ENCODE data around the gene PEX14.

GRCh38 chr1:10597492-10598388 lies 123.0 kb downstream of the PEX14 start:
- TF ChIP-seq POLR2A (IDR thresholded peaks at IDR 0.05) (no peak), CTCF (IDR thresholded peaks at IDR 0.05) (no peak)

All from breast epithelium (tissue), 3 donors.